Measurements from ENCODE around the gene IL34.

DNA sequence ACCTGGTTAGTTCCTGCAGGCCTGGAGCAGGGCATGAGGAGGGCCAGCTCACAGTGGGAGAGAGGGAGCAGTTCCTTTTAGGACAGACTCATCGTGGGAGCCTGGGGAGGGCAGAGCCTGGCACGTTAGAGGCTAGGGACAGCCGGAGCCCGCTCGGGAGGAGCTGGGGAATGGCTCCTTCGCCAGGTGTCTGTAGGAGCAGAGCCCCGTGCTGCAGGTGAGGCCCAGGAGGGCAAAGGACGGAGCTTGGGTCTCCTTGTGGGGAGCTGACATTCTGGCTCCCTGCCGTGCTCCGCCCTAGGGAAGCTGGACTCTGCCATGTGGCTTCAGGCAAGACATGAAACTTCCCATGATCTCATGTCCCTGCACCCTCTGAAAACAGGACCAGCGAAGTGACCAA, 58.2 kb downstream of the IL34 start:
- TF ChIP-seq POLR2AphosphoS5 (IDR thresholded peaks at IDR 0.05; ENCODE audit: low read depth, low read length) (no peak), POLR2A (IDR thresholded peaks at IDR 0.05; ENCODE audit: low read depth, low read length) (no peak)
